Ovary (tissue), 3 donors: ENCODE measurements around the gene CTNNA3.

Experiments used
- CTCF ChIP-seq, 3 donors: fragments of 450-650 bp in 2 of 3; fragments of 200-600 bp in 1 of 3; IDR thresholded peaks; one replicate each; pipeline versions ENCODE4 v1.5.1 to v1.8.0; 2016 to 2022; ENCODE audit warnings: antibody characterized with exemption in 3 of 3, mild to moderate bottlenecking in 1 of 3
- EP300 ChIP-seq: sonication (generic); formaldehyde crosslinking; IDR thresholded peaks from one replicate; pipeline ENCODE4 v1.6.1; 2017; ENCODE audit warnings: antibody characterized with exemption
- POLR2A ChIP-seq: fragments of 450-650 bp; IDR thresholded peaks from one replicate; pipeline ENCODE4 v1.6.1; 2017; ENCODE audit warnings: antibody characterized with exemption, mild to moderate bottlenecking, moderate library complexity
- donor health status: DM: no; HTN: no; CAD: no.

DNA sequence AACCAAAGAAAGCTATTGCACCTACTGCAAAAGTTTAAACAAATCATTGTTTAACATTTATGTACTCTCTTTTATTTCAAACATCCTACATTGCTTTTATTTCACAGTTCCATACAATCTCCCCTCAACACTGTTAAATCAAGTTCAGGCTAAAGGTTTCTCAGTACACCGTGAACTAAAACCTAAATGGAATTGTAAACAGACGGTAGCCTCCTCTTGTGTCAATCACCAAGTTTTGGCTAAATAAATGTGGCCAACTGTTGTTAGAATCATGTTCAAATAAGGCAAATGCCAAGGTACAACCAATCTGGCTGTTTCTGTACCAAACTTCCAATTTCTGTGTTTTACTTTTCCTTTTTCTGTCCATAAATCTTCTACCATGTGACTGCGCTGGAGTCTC lies 1493.9 kb downstream of the CTNNA3 start:
- TF ChIP-seq CTCF (IDR thresholded peaks at IDR 0.05) (no peak), POLR2A (no peak), EP300 (no peak)
